ENCODE data around the gene IWS1. TPM values are rescaled to one million over a fixed set of nuclear protein-coding genes. Genes with fewer than 3 reads are reported as not detected.

The IWS1 gene
- total and polyA plus RNA-seq, 12 donors: 17.8 to 51.9 (median 24.9) TPM

DNA sequence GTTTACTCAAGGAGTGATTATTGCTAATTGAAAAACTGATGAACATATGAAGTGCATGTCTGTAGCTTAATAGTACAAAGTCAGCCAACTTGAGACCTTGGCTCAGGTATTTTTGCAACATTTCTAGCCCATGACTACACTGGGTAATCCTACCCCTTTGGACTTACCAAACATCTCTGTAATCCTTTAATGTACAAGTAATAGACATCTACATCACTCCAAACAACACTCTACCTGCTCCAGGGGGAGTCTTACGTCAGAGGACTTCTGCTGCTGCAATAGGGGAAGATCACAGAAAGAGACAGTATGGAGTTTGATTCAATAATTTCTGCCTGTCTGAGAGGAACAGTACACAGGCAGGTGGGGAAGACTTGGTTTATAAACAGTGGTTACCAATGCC is 54.0 kb downstream of the IWS1 start:
- no peaks in the 10 kb centered on the region for H3K27me3 ChIP-seq
- no peaks in the 10 kb centered on the region for H3K9me3 ChIP-seq (replicated peaks in 1 of 3)
- H3K27ac ChIP-seq: no peak overlapping the region
- DNase-seq: no peak
- no peaks in the 10 kb centered on the region for H3K36me3 ChIP-seq (replicated peaks in 1 of 2)
- H3K4me1 ChIP-seq (replicated peaks in 1 of 2): no peaks in the 10 kb centered on the region
- intact Hi-C loops (cut with DNase I): loop anchor here in 1 of 2 donors (10.0 kb wide), 1 partner anchor 47 kb away; no protein-coding TSS in a partner anchor
- H3K4me3 ChIP-seq: no peak overlapping the region
- TF ChIP-seq, protein P1, sequence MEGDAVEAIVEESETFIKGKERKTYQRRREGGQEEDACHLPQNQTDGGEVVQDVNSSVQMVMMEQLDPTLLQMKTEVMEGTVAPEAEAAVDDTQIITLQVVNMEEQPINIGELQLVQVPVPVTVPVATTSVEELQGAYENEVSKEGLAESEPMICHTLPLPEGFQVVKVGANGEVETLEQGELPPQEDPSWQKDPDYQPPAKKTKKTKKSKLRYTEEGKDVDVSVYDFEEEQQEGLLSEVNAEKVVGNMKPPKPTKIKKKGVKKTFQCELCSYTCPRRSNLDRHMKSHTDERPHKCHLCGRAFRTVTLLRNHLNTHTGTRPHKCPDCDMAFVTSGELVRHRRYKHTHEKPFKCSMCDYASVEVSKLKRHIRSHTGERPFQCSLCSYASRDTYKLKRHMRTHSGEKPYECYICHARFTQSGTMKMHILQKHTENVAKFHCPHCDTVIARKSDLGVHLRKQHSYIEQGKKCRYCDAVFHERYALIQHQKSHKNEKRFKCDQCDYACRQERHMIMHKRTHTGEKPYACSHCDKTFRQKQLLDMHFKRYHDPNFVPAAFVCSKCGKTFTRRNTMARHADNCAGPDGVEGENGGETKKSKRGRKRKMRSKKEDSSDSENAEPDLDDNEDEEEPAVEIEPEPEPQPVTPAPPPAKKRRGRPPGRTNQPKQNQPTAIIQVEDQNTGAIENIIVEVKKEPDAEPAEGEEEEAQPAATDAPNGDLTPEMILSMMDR (IDR thresholded peaks at IDR 0.05): no peak
- TF ChIP-seq POLR2A (IDR thresholded peaks at IDR 0.05): no peak
- 94 to 100% (median 98%) methylated on average over 1 of the region's 1 CpG for WGBS, 4 donors

DNA sequence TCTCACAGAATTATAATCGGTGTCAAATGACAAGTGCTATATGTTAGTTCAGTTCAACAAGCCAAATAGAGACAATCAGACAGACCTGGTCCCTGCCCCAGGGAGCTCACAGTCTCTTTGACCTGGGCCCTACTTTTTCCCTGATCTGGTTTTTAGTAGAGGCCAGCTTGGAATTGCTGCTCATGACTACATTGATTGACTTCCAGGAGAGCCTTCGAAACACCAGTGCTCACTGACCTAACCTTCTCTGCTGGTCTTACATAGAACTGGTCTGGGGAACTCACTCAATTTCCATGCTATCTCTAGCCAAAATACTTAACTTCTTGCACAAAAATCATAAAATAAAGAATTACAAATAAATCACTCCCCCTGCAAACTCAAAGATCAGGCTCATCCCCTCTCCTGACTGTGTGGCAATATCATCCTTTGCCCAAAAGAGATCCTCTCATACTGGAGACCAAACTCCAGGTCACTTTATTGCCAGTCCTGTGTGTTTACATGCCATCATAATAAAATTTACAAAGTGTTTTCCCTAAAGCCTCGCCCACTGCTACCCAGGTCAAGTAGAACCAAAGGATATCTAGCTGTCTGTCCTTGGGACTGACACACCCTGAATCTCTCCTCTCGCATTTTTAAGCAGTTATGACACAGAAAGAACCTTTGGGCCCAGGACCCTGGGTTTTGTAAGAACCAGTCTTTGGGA is 54.9 kb downstream of the IWS1 start:
- 86 to 93% (median 87%) methylated on average over 4 of the region's 4 CpGs for WGBS, 4 donors
- Histone ChIP-seq H3K4me3 (no peak overlapping the region), H3K4me1 (replicated peaks in 1 of 2) (no peaks in the 10 kb centered on the region), H3K27me3 (no peaks in the 10 kb centered on the region), H3K9me3 (replicated peaks in 1 of 3) (no peaks in the 10 kb centered on the region), H3K27ac (no peak overlapping the region), H3K36me3 (replicated peaks in 1 of 2) (no peaks in the 10 kb centered on the region)
- intact Hi-C loops (cut with DNase I): loop anchor here in 1 of 2 donors (10.0 kb wide), 1 partner anchor 47 kb away; no protein-coding TSS in a partner anchor
- DNase-seq: no peak
- no peak for TF ChIP-seq POLR2A (IDR thresholded peaks at IDR 0.05)

DNA sequence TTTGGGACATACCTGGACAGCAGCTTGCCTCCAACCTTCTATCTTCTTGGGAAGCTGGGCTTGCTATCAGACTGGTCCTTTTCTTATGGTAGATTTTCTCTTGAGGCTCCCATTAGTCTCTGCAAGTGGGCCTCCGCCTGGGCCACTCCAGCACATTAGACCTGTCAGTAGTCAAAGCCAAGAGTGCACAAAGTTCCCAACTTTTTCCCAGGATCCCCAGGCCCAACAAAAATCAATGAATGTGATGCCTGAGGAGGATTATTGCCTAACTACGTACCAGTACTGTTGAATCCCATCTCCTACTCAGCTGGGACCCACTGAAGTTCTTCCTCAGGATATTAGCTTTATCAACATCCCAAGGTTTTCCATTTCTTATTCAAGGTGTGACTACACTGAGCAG is 56.3 kb downstream of the IWS1 start:
- H3K27me3 ChIP-seq: no peaks in the 10 kb centered on the region
- TF ChIP-seq, protein P1 (IDR thresholded peaks at IDR 0.05): no peak
- no peak for TF ChIP-seq POLR2A (IDR thresholded peaks at IDR 0.05)
- H3K27ac ChIP-seq: no peak overlapping the region
- H3K4me3 ChIP-seq: no peak overlapping the region
- no peak for DNase-seq
- H3K9me3 ChIP-seq (replicated peaks in 1 of 3): no peaks in the 10 kb centered on the region
- WGBS, 4 donors: 93 to 100% (median 95%) methylated on average over 2 of the region's 2 CpGs
- intact Hi-C loops (cut with DNase I): loop anchor here in 1 of 2 donors (10.0 kb wide), 1 partner anchor 45 kb away; no protein-coding TSS in a partner anchor
- no peaks in the 10 kb centered on the region for H3K4me1 ChIP-seq (replicated peaks in 1 of 2)
- no peaks in the 10 kb centered on the region for H3K36me3 ChIP-seq (replicated peaks in 1 of 2)

DNA sequence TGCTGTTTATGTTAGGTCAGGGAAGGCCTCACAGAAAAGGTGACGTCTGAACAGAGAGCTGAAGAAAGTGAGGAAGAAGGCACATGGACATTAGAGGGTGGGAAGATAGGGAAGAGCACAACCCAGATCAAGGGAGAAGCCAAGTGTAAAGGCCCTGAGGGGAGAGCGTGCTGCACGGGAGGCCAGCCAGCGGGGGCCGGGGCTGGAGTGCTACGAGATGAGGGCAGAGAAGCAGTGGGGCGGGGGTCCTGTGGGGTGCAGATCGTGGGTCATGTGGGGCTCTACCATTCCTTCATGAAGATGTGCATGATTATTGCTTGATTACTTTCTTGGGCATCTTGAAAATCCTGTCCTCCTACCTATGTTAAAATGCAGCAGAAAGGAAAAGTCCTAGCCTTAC is 57.2 kb downstream of the IWS1 start:
- Histone ChIP-seq H3K36me3 (replicated peaks in 1 of 2) (no peaks in the 10 kb centered on the region), H3K27ac (no peak overlapping the region), H3K27me3 (no peaks in the 10 kb centered on the region), H3K4me1 (replicated peaks in 1 of 2) (no peaks in the 10 kb centered on the region), H3K4me3 (no peak overlapping the region), H3K9me3 (replicated peaks in 1 of 3) (no peaks in the 10 kb centered on the region)
- intact Hi-C loops (cut with DNase I): no loop called here
- 84 to 92% (median 84%) methylated on average over 8 of the region's 8 CpGs for WGBS, 4 donors
- no peak for DNase-seq
- TF ChIP-seq POLR2A (IDR thresholded peaks at IDR 0.05): no peak
- TF ChIP-seq, protein P1 (IDR thresholded peaks at IDR 0.05): no peak

DNA sequence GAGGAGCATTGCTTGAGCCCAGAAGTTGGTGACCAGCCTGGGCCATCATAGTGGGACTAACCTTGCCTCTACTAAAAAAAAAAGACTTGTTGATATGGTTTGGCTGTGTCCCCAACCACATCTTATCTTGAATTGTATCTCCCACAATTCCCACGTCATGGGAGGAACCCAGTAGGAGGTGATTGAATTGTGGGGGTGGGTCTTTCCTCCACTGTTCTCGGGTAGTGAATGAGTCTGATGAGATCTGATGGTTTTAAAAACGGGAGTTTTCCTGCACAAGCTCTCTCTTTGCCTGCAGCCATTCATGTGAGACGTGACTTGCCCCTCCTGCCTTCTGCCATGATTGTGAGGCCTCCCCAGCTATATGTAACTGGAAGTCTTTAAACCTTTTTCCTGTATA is 61.0 kb downstream of the IWS1 start:
- intact Hi-C loops (cut with DNase I): no loop called here
- Histone ChIP-seq H3K9me3 (replicated peaks in 1 of 3) (no peaks in the 10 kb centered on the region), H3K27ac (no peak overlapping the region), H3K27me3 (no peaks in the 10 kb centered on the region), H3K4me1 (replicated peaks in 1 of 2) (no peaks in the 10 kb centered on the region), H3K4me3 (no peak overlapping the region), H3K36me3 (replicated peaks in 1 of 2) (no peaks in the 10 kb centered on the region)
- TF ChIP-seq POLR2A (IDR thresholded peaks at IDR 0.05): no peak
- TF ChIP-seq, protein P1 (IDR thresholded peaks at IDR 0.05): no peak
- DNase-seq: no peak
- 76 to 83% (median 80%) methylated on average over 4 of the region's 4 CpGs for WGBS, 4 donors
